Neural progenitor cell (in vitro differentiated cells): Measurements from ENCODE around the gene CHST9. TPM values are rescaled to one million over a fixed set of nuclear protein-coding genes. Genes with fewer than 3 reads are reported as not detected.

Source experiments
- DNase-seq: peaks from one replicate; pipeline ENCODE4 v3.0.0-alpha.2; 2016; ENCODE audit warnings: low spot score
- H2AFZ ChIP-seq: fragments of 200-600 bp; sonication (generic); replicated peaks from 2 replicates; pipeline ENCODE4 v1.6.1; 2016; ENCODE audit warnings: antibody characterized with exemption
- H3F3A ChIP-seq: fragments of 200-600 bp; sonication (generic); 2 replicates; pipeline ENCODE4 v1.6.1; 2016; ENCODE audit warnings: antibody characterized with exemption, low read depth
- H3K27ac ChIP-seq: fragments of 200-600 bp; sonication (generic); 2 replicates; pipeline ENCODE4 v1.5.1; 2016; ENCODE audit warnings: mild to moderate bottlenecking
- H3K27me3 ChIP-seq: fragments of 200-600 bp; sonication (generic); 2 replicates; pipeline ENCODE4 v1.6.1; 2016; ENCODE audit warnings: mild to moderate bottlenecking, moderate library complexity
- H3K36me3 ChIP-seq: fragments of 200-600 bp; sonication (generic); 2 replicates; pipeline ENCODE4 v1.5.1; 2016
- H3K4me1 ChIP-seq: fragments of 200-600 bp; sonication (generic); 2 replicates; pipeline ENCODE4 v1.6.1; 2016; ENCODE audit warnings: mixed run types
- H3K4me2 ChIP-seq: fragments of 200-600 bp; sonication (generic); 2 replicates; pipeline ENCODE4 v1.6.1; 2016
- H3K4me3 ChIP-seq: fragments of 200-600 bp; sonication (generic); 2 replicates; pipeline ENCODE4 v1.5.1; 2016
- H3K79me2 ChIP-seq: fragments of 200-600 bp; sonication (generic); 2 replicates; pipeline ENCODE4 v1.6.1; 2016; ENCODE audit warnings: low read depth
- H3K9ac ChIP-seq: fragments of 200-600 bp; sonication (generic); 2 replicates; pipeline ENCODE4 v1.6.1; 2016
- H3K9me3 ChIP-seq: fragments of 200-600 bp; sonication (generic); 2 replicates; pipeline ENCODE4 v1.5.1; 2016; ENCODE audit warnings: low read depth
- H4K20me1 ChIP-seq: fragments of 200-600 bp; sonication (generic); 2 replicates; pipeline ENCODE4 v1.6.1; 2016; ENCODE audit warnings: low read depth
- H3K27ac Mint-ChIP-seq: 3 replicates; pipeline ENCODE4 v1.8.0; 2021; ENCODE audit warnings: mixed read lengths
- H3K27me3 Mint-ChIP-seq: 2 replicates; pipeline ENCODE4 v1.8.0; 2022; ENCODE audit warnings: low read depth, mild to moderate bottlenecking, inconsistent platforms, moderate library complexity, mixed read lengths; ENCODE audit not compliant: insufficient read depth
- H3K36me3 Mint-ChIP-seq: 3 replicates; pipeline ENCODE4 v1.8.0; 2021; ENCODE audit warnings: mixed read lengths
- H3K4me1 Mint-ChIP-seq: 3 replicates; pipeline ENCODE4 v1.8.0; 2021; ENCODE audit warnings: mixed read lengths
- H3K4me3 Mint-ChIP-seq: 3 replicates; pipeline ENCODE4 v1.8.0; 2021; ENCODE audit warnings: mild to moderate bottlenecking, moderate library complexity, mixed read lengths
- H3K9me3 Mint-ChIP-seq: 3 replicates; pipeline ENCODE4 v1.8.0; 2020; ENCODE audit warnings: mixed read lengths
- CTCF ChIP-seq: fragments of 200-600 bp; sonication (generic); IDR thresholded peaks from 2 replicates; pipeline ENCODE4 v1.5.1; 2017; ENCODE audit warnings: antibody characterized with exemption, mild to moderate bottlenecking
- EZH2 ChIP-seq: fragments of 200-600 bp; sonication (generic); IDR thresholded peaks from 2 replicates; pipeline ENCODE4 v1.6.1; 2017; ENCODE audit warnings: antibody characterized with exemption, mild to moderate bottlenecking, moderate library complexity
- EZH2phosphoT487 ChIP-seq: fragments of 200-600 bp; sonication (generic); IDR thresholded peaks from 2 replicates; pipeline ENCODE4 v1.6.1; 2017; ENCODE audit warnings: antibody characterized with exemption
- total RNA-seq: library from RNA; depleted of rRNA; stranded (reverse); fragments of >200 nt; gene quantifications from 2 replicates; pipeline ENCODE4 v1.2.3, GENCODE V29; 2015; ENCODE audit warnings: low replicate concordance

Gene CHST9
- total RNA-seq, 1 donor from 2014 or later: 1.3 TPM

GRCh38 chr18:26943906-26944305 is 241.2 kb downstream of the CHST9 start:
- peaks cover 2% of the 10 kb centered on the region for H3K27me3 Mint-ChIP-seq
- DNase-seq: no peak
- H3K4me3 ChIP-seq: no peak overlapping the region
- no peaks in the 10 kb centered on the region for H3K79me2 ChIP-seq
- H3K4me2 ChIP-seq: no peak overlapping the region
- no peaks in the 10 kb centered on the region for H3K36me3 Mint-ChIP-seq
- no peaks in the 10 kb centered on the region for H3K36me3 ChIP-seq
- H3K9me3 Mint-ChIP-seq: peaks cover 4% of the 10 kb centered on the region
- no peak overlapping the region for H3K9ac ChIP-seq
- H3K27ac ChIP-seq: no peak overlapping the region
- H3K4me3 Mint-ChIP-seq: no peak overlapping the region
- no peak for TF ChIP-seq EZH2phosphoT487
- TF ChIP-seq CTCF: no peak
- TF ChIP-seq EZH2: no peak
- H3K9me3 ChIP-seq: no peaks in the 10 kb centered on the region
- no peak overlapping the region for H2AFZ ChIP-seq
- H3K4me1 ChIP-seq: no peaks in the 10 kb centered on the region
- H3F3A ChIP-seq: no peaks in the 10 kb centered on the region
- no peaks in the 10 kb centered on the region for H3K27me3 ChIP-seq
- no peaks in the 10 kb centered on the region for H4K20me1 ChIP-seq
- no peaks in the 10 kb centered on the region for H3K4me1 Mint-ChIP-seq
- no peak overlapping the region for H3K27ac Mint-ChIP-seq

- H3K4me3 ChIP-seq: no peak overlapping the region
- H3K9ac ChIP-seq: no peak overlapping the region
- no peak overlapping the region for H3K27ac Mint-ChIP-seq
- H3K27ac ChIP-seq: no peak overlapping the region
- no peak overlapping the region for H3K4me2 ChIP-seq
- no peaks in the 10 kb centered on the region for H3K36me3 Mint-ChIP-seq
- H3K36me3 ChIP-seq: no peaks in the 10 kb centered on the region
- no peak for DNase-seq
- no peaks in the 10 kb centered on the region for H3K27me3 ChIP-seq
- peaks cover 2% of the 10 kb centered on the region for H3K27me3 Mint-ChIP-seq
- H3K4me1 Mint-ChIP-seq: no peaks in the 10 kb centered on the region
- no peak overlapping the region for H2AFZ ChIP-seq
- H3K4me3 Mint-ChIP-seq: no peak overlapping the region
- TF ChIP-seq EZH2phosphoT487: no peak
- no peak for TF ChIP-seq EZH2
- no peak for TF ChIP-seq CTCF
- H4K20me1 ChIP-seq: no peaks in the 10 kb centered on the region
- peaks cover 4% of the 10 kb centered on the region for H3K9me3 Mint-ChIP-seq
- H3K4me1 ChIP-seq: no peaks in the 10 kb centered on the region
- no peaks in the 10 kb centered on the region for H3K9me3 ChIP-seq
- no peaks in the 10 kb centered on the region for H3K79me2 ChIP-seq
- no peaks in the 10 kb centered on the region for H3F3A ChIP-seq
Measured at GRCh38 chr18:26941584-26941983, 243.5 kb downstream of the CHST9 start.

GRCh38 chr18:26940744-26941398 is 244.2 kb downstream of the CHST9 start:
- Histone ChIP-seq H3K27ac (no peak overlapping the region), H3K9me3 (no peaks in the 10 kb centered on the region), H4K20me1 (no peaks in the 10 kb centered on the region), H3K79me2 (no peaks in the 10 kb centered on the region), H2AFZ (no peak overlapping the region), H3K4me1 (no peaks in the 10 kb centered on the region), H3F3A (no peaks in the 10 kb centered on the region), H3K27me3 (no peaks in the 10 kb centered on the region), H3K9ac (no peak overlapping the region), H3K36me3 (no peaks in the 10 kb centered on the region), H3K4me2 (no peak overlapping the region), H3K4me3 (no peak overlapping the region)
- Mint-ChIP-seq H3K27ac (no peak overlapping the region), H3K36me3 (no peaks in the 10 kb centered on the region), H3K4me1 (no peaks in the 10 kb centered on the region), H3K4me3 (no peak overlapping the region), H3K27me3 (peaks cover 2% of the 10 kb centered on the region), H3K9me3 (peaks cover under 1% of the 10 kb centered on the region)
- DNase-seq: no peak
- TF ChIP-seq CTCF (no peak), EZH2 (no peak), EZH2phosphoT487 (no peak)
